Loucy (cell line): ENCODE data around the gene KPNA1.
A peak's percentile ranks its signal among the peaks of the same experiment; 100 is the strongest.

Experiments
- H2AFZ ChIP-seq: fragments of 200-600 bp; sonication (generic); 2 replicates; pipeline ENCODE4 v1.6.0; 2016; ENCODE audit warnings: antibody characterized with exemption, mild to moderate bottlenecking, low read length, moderate library complexity
- H3F3A ChIP-seq: fragments of 200-600 bp; 2 replicates; pipeline ENCODE4 v1.6.0; 2016; ENCODE audit warnings: antibody characterized with exemption, low read depth, mild to moderate bottlenecking
- H3K27me3 ChIP-seq: fragments of 200-600 bp; sonication (generic); 2 replicates; pipeline ENCODE4 v1.6.1; 2014; ENCODE audit warnings: low read length, mild to moderate bottlenecking; ENCODE audit not compliant: insufficient read depth, poor library complexity, severe bottlenecking
- H3K36me3 ChIP-seq: fragments of 200-600 bp; sonication (generic); 2 replicates; pipeline ENCODE4 v1.6.1; 2016; ENCODE audit warnings: low read length; ENCODE audit not compliant: insufficient read depth
- H3K4me1 ChIP-seq: fragments of 200-600 bp; sonication (generic); 2 replicates; pipeline ENCODE4 v1.5.1; 2014; ENCODE audit warnings: low read length, mild to moderate bottlenecking; ENCODE audit not compliant: insufficient read depth, poor library complexity, severe bottlenecking
- H3K4me2 ChIP-seq: fragments of 200-600 bp; sonication (generic); 2 replicates; pipeline ENCODE4 v1.6.0; 2014; ENCODE audit warnings: antibody characterized with exemption, low read length, low read depth, mild to moderate bottlenecking; ENCODE audit not compliant: poor library complexity, severe bottlenecking
- H3K4me3 ChIP-seq: fragments of 200-600 bp; sonication (generic); 2 replicates; pipeline ENCODE4 v1.5.1; 2014; ENCODE audit warnings: low read length, mild to moderate bottlenecking, mixed read lengths; ENCODE audit not compliant: poor library complexity, severe bottlenecking
- H3K79me2 ChIP-seq: fragments of 200-600 bp; sonication (generic); 2 replicates; pipeline ENCODE4 v1.6.1; 2014; ENCODE audit warnings: low read length; ENCODE audit not compliant: insufficient read depth
- H3K9ac ChIP-seq: fragments of 200-600 bp; sonication (generic); 2 replicates; pipeline ENCODE4 v1.6.0; 2014; ENCODE audit warnings: mild to moderate bottlenecking, low read depth, low read length, moderate library complexity; ENCODE audit not compliant: poor library complexity, severe bottlenecking
- H3K9me2 ChIP-seq: fragments of 200-600 bp; sonication (generic); replicated peaks from 2 replicates; pipeline ENCODE4 v1.6.1; 2016; ENCODE audit warnings: low read depth, low read length, mixed read lengths
- H3K9me3 ChIP-seq: fragments of 200-600 bp; sonication (generic); 2 replicates; pipeline ENCODE4 v1.6.1; 2014; ENCODE audit warnings: mild to moderate bottlenecking, antibody characterized with exemption, low read length, low read depth; ENCODE audit not compliant: insufficient read depth
- H4K20me1 ChIP-seq: fragments of 200-600 bp; sonication (generic); 2 replicates; pipeline ENCODE4 v1.6.0; 2014; ENCODE audit warnings: antibody characterized with exemption, low read length, mild to moderate bottlenecking; ENCODE audit not compliant: insufficient read depth, poor library complexity, severe bottlenecking
- CTCF ChIP-seq: fragments of 200-600 bp; sonication (generic); conservative IDR thresholded peaks from 2 replicates; pipeline ENCODE4 v1.5.1; 2014; ENCODE audit warnings: mild to moderate bottlenecking, antibody characterized with exemption, low read length
- EZH2phosphoT487 ChIP-seq: fragments of 200-600 bp; IDR thresholded peaks from 2 replicates; pipeline ENCODE4 v1.6.1; 2018; ENCODE audit warnings: antibody characterized with exemption, mild to moderate bottlenecking, moderate library complexity, borderline replicate concordance

KPNA1 gene

GRCh38 chr3:122497425-122497824, 17.3 kb downstream of the KPNA1 start:
- peaks cover 67% of the 10 kb centered on the region for H3K79me2 ChIP-seq
- H3K27me3 ChIP-seq, result no peaks in the 10 kb centered on the region
- H2AFZ ChIP-seq, result no peak overlapping the region
- peak overlapping the region; percentile 48 for H3K4me2 ChIP-seq
- TF ChIP-seq EZH2phosphoT487, result no peak
- no peak for TF ChIP-seq CTCF
- H3F3A ChIP-seq, result no peaks in the 10 kb centered on the region
- peaks cover 22% of the 10 kb centered on the region for H3K4me1 ChIP-seq
- peaks cover 36% of the 10 kb centered on the region for H3K36me3 ChIP-seq
- no peak overlapping the region for H3K9ac ChIP-seq
- peaks cover 63% of the 10 kb centered on the region for H4K20me1 ChIP-seq
- no peaks in the 10 kb centered on the region for H3K9me2 ChIP-seq
- no peak overlapping the region for H3K4me3 ChIP-seq
- H3K9me3 ChIP-seq, result no peaks in the 10 kb centered on the region

DNA sequence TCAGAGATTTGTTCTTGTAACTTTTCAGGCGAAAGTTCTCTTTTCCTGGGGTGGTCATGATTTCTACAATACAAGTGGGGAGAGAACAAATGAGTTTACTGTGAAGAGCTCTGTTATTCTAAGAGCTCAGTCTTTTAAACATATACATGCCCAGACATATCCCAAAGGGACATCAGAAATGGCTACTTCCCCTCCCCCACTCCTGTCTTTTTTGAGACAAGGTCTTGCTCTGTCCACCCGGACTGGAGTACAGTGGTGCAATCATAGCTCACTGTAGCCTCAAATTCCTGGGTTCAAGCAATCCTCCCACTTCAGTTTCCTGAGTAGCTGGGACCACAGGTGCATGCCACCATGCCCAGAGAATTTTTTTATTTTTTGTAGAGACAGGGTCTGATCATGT, 18.2 kb downstream of the KPNA1 start:
- Histone ChIP-seq H3F3A (no peaks in the 10 kb centered on the region), H3K36me3 (peaks cover 42% of the 10 kb centered on the region), H3K9ac (peak overlapping the region; percentile 1), H3K9me3 (no peaks in the 10 kb centered on the region), H2AFZ (no peak overlapping the region), H3K4me2 (peak overlapping the region; percentile 3), H3K79me2 (peaks cover 60% of the 10 kb centered on the region), H3K4me1 (peaks cover 22% of the 10 kb centered on the region), H4K20me1 (peaks cover 55% of the 10 kb centered on the region), H3K4me3 (no peak overlapping the region), H3K27me3 (no peaks in the 10 kb centered on the region), H3K9me2 (no peaks in the 10 kb centered on the region)
- no peak for TF ChIP-seq EZH2phosphoT487
- TF ChIP-seq CTCF, result no peak

DNA sequence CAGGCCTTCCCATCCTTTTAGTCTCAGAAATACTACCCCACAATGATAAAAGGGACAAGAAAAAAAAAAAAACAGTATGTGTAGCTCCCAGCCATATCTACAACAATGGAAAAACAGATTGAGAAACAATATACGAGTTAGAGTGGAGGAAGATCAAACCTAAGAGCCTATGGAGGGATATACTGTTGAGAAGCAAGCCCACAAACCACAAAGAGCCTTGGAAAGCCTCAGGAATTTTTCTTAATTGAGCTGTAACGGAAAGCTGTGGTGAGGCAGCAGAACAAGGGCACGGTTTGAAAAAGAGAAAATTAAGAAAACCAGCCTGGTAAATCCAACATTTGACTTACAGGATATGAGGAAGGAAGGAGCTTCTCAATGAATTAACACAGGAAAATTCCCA, 21.4 kb downstream of the KPNA1 start:
- Histone ChIP-seq H2AFZ (no peak overlapping the region), H3K27me3 (no peaks in the 10 kb centered on the region), H4K20me1 (peaks cover 38% of the 10 kb centered on the region), H3K79me2 (peaks cover 44% of the 10 kb centered on the region), H3K4me2 (no peak overlapping the region), H3K4me1 (peaks cover 26% of the 10 kb centered on the region), H3K9me3 (no peaks in the 10 kb centered on the region), H3F3A (no peaks in the 10 kb centered on the region), H3K4me3 (no peak overlapping the region), H3K9ac (no peak overlapping the region), H3K36me3 (peaks cover 57% of the 10 kb centered on the region), H3K9me2 (no peaks in the 10 kb centered on the region)
- TF ChIP-seq CTCF (no peak), EZH2phosphoT487 (no peak)
